ENCODE data around the gene OR10H3.
"Not testable (repeated sequence)": the region's sequence is repeated elsewhere in the genome, so short reads cannot be mapped to it uniquely, and the experiment has no call there.

Gene OR10H3

GRCh38 chr19:15776991-15777970, 39.5 kb downstream of the OR10H3 start:
- no peak for DNase-seq (ENCODE audit: low read depth)

- DNase-seq (ENCODE audit: low read depth), result no peak
Observed at GRCh38 chr19:15779756-15780476, 42.1 kb downstream of the OR10H3 start.

GRCh38 chr19:15780610-15781418, 43.0 kb downstream of the OR10H3 start:
- no peak for DNase-seq (ENCODE audit: low read depth)

GRCh38 chr19:15781661-15782060, 43.9 kb downstream of the OR10H3 start:
- no peak for DNase-seq (ENCODE audit: low read depth)

GRCh38 chr19:15782211-15782610, 44.4 kb downstream of the OR10H3 start:
- no peak for DNase-seq (ENCODE audit: low read depth)

GRCh38 chr19:15782896-15783295, 45.1 kb downstream of the OR10H3 start:
- not testable (repeated sequence) for DNase-seq (ENCODE audit: low read depth)

GRCh38 chr19:15787611-15788155, 49.9 kb downstream of the OR10H3 start, which contains the start of gene OR10H5:
Gene OR10H5 (plus strand): TSS chr19:15787661. CDS start chr19:15794049, 6,388 bp downstream.
- DNase-seq (ENCODE audit: low read depth), result no peak

- DNase-seq (ENCODE audit: low read depth), result no peak
Observed at GRCh38 chr19:15788594-15789270, 50.9 kb downstream of the OR10H3 start.

- DNase-seq (ENCODE audit: low read depth), result no peak
Observed at GRCh38 chr19:15790096-15790495, 52.3 kb downstream of the OR10H3 start.
